Parathyroid adenoma (tissue), 2 donors: ENCODE measurements around the gene PRKAR2B.

ENCODE experiments used
- H2AFZ ChIP-seq: fragments of 300-600 bp; sonication (generic); one replicate; pipeline ENCODE4 v1.7.0; 2017; ENCODE audit warnings: antibody characterized with exemption, mild to moderate bottlenecking
- H3K27ac ChIP-seq: fragments of 300-600 bp; sonication (generic); one replicate; pipeline ENCODE4 v1.7.0; 2017
- H3K27me3 ChIP-seq: fragments of 300-600 bp; sonication (generic); one replicate; pipeline ENCODE4 v1.7.0; 2017; ENCODE audit warnings: low read length; ENCODE audit not compliant: control insufficient read depth, insufficient read depth
- H3K36me3 ChIP-seq: fragments of 300-600 bp; sonication (generic); one replicate; pipeline ENCODE4 v1.7.0; 2017; ENCODE audit warnings: low read length; ENCODE audit not compliant: control insufficient read depth, insufficient read depth
- H3K4me1 ChIP-seq: fragments of 300-600 bp; sonication (generic); one replicate; pipeline ENCODE4 v1.7.0; 2017; ENCODE audit warnings: control low read depth
- H3K4me2 ChIP-seq: fragments of 300-600 bp; sonication (generic); one replicate; pipeline ENCODE4 v1.7.0; 2017; ENCODE audit warnings: low read length
- H3K4me3 ChIP-seq: fragments of 300-600 bp; sonication (generic); one replicate; pipeline ENCODE4 v1.7.0; 2017; ENCODE audit warnings: low read depth, low read length
- H3K79me2 ChIP-seq: fragments of 300-600 bp; sonication (generic); one replicate; pipeline ENCODE4 v1.7.0; 2017; ENCODE audit warnings: control low read depth
- H3K9ac ChIP-seq: fragments of 300-600 bp; sonication (generic); one replicate; pipeline ENCODE4 v1.7.0; 2017; ENCODE audit warnings: mild to moderate bottlenecking
- H3K9me3 ChIP-seq: fragments of 300-600 bp; sonication (generic); one replicate; pipeline ENCODE4 v1.7.0; 2017; ENCODE audit warnings: low read length; ENCODE audit not compliant: control insufficient read depth
- TF ChIP-seq, protein P1 (sequence below): fragments of 300-600 bp; sonication (generic); IDR thresholded peaks from one replicate; pipeline ENCODE4 v1.7.0; 2017; ENCODE audit warnings: antibody characterized with exemption, mild to moderate bottlenecking
- donor health status: primary hyperparathyroidism.

The PRKAR2B gene

DNA sequence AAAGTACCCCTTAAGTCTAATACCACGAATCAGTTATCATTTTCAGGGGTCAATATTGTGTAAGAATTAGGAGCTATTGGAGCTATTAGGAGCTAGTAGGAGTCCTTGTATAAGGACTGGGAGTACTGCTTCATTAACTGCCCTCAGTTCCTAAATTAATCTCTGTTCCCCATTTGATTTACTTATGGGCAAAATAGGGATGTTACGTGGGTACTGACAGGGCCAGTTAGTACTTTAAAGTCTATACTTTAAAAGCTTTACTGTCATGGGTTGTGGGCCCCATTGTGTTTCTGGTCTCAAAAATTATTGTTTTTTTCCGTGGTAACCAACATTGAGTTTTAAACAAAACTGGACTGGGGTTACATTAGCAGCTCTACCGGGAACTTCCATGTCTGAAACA, 60.3 kb downstream of the PRKAR2B start:
- Histone ChIP-seq H3K4me2 (no peak overlapping the region), H3K9ac (no peak overlapping the region), H3K36me3 (no peaks in the 10 kb centered on the region), H3K27me3 (no peaks in the 10 kb centered on the region), H3K4me3 (no peak overlapping the region), H3K27ac (no peak overlapping the region), H3K4me1 (no peaks in the 10 kb centered on the region), H2AFZ (no peak overlapping the region), H3K79me2 (peaks cover 13% of the 10 kb centered on the region), H3K9me3 (no peaks in the 10 kb centered on the region)
- TF ChIP-seq, protein P1, sequence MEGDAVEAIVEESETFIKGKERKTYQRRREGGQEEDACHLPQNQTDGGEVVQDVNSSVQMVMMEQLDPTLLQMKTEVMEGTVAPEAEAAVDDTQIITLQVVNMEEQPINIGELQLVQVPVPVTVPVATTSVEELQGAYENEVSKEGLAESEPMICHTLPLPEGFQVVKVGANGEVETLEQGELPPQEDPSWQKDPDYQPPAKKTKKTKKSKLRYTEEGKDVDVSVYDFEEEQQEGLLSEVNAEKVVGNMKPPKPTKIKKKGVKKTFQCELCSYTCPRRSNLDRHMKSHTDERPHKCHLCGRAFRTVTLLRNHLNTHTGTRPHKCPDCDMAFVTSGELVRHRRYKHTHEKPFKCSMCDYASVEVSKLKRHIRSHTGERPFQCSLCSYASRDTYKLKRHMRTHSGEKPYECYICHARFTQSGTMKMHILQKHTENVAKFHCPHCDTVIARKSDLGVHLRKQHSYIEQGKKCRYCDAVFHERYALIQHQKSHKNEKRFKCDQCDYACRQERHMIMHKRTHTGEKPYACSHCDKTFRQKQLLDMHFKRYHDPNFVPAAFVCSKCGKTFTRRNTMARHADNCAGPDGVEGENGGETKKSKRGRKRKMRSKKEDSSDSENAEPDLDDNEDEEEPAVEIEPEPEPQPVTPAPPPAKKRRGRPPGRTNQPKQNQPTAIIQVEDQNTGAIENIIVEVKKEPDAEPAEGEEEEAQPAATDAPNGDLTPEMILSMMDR: no peak

DNA sequence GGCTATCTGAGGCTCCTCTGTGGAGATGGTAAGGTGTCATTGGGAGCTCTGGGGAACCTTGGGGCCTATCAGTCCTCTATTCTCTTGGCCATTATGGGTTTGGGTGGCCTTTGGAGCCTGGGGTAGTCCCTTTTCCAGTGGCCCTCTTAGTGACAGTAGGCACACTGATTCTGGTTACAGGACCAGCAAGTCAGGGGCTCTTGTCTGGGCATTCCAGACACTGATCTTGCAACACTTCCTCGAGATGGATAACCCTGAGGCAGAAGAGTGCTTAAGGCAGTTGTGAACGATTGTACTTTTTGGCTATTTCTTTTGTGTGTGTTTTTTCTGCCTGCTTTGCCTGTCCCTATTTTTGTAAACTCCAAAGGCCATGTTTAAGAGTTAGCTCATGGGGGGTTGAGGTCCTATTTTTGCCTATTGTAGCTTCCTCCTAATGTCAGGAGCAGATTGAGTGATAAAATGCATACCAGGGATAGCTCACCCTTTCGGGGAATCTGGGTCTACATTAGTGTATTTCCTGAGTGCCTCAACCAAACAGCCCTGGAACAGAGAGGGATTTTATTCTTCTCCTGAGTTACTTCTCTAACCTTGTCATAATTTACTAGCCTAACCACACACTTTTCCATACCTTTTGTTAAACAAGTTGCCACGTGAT, 61.2 kb downstream of the PRKAR2B start:
- Histone ChIP-seq H3K27me3 (no peaks in the 10 kb centered on the region), H3K4me2 (no peak overlapping the region), H3K4me3 (no peak overlapping the region), H3K79me2 (peaks cover 9% of the 10 kb centered on the region), H3K9me3 (no peaks in the 10 kb centered on the region), H3K9ac (no peak overlapping the region), H3K27ac (no peak overlapping the region), H2AFZ (no peak overlapping the region), H3K4me1 (no peaks in the 10 kb centered on the region), H3K36me3 (no peaks in the 10 kb centered on the region)
- TF ChIP-seq, protein P1: no peak

DNA sequence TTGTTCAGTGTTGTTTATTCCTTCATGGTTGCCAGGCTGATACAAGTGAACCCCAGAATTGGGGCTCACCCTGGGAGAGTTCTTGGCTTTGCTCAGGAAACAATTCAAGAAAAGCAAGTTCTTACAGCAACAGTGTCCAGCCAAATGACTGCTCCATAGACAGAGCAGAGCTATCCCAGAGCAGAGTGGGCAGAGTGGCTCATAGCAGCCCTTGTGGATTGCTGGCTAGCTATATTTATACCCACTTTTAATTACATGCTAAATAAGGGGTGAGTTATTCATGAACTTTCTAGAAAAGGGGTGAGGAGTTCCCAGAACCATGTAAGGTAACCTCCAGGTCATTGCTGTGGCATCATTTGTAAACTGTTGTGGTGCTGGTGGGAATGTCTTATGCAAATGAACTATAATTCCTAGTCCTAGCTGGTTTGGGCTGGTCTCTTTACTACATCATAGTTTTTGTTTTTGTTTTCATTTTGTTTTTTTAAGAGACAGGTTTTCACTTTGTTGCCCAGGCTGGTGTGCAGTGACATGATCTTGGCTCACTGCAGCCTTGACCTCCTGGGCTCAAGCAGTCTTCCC, 64.4 kb downstream of the PRKAR2B start:
- H3K36me3 ChIP-seq: no peaks in the 10 kb centered on the region
- H3K4me3 ChIP-seq: no peak overlapping the region
- no peaks in the 10 kb centered on the region for H3K27me3 ChIP-seq
- H3K79me2 ChIP-seq: peaks cover 3% of the 10 kb centered on the region
- no peak overlapping the region for H3K4me2 ChIP-seq
- no peak overlapping the region for H3K9ac ChIP-seq
- H2AFZ ChIP-seq: no peak overlapping the region
- TF ChIP-seq, protein P1: no peak
- no peak overlapping the region for H3K27ac ChIP-seq
- H3K9me3 ChIP-seq: no peaks in the 10 kb centered on the region
- H3K4me1 ChIP-seq: no peaks in the 10 kb centered on the region

DNA sequence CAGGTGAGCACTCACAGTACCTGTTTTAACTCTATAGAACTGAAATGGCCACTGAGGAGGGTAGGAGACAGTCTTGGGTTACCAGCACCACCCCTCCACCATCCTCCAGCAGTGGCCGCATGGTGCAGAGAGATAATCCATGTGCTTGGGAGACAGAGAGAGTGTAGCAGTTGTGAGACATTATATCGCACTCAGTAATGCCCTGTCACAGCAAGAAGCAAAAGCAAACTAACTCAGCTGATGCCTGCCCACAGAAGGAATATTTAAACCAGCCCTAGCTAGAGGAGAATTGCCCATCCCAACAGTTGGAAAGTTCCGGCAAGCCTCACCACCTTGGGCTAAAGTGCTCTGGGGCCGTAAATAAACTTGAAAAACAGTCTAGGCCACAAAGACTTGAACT, 65.5 kb downstream of the PRKAR2B start:
- Histone ChIP-seq H2AFZ (no peak overlapping the region), H3K36me3 (no peaks in the 10 kb centered on the region), H3K27ac (no peak overlapping the region), H3K27me3 (no peaks in the 10 kb centered on the region), H3K4me3 (no peak overlapping the region), H3K79me2 (peaks cover 3% of the 10 kb centered on the region), H3K9ac (no peak overlapping the region), H3K9me3 (no peaks in the 10 kb centered on the region), H3K4me1 (no peaks in the 10 kb centered on the region), H3K4me2 (no peak overlapping the region)
- TF ChIP-seq, protein P1: no peak

DNA sequence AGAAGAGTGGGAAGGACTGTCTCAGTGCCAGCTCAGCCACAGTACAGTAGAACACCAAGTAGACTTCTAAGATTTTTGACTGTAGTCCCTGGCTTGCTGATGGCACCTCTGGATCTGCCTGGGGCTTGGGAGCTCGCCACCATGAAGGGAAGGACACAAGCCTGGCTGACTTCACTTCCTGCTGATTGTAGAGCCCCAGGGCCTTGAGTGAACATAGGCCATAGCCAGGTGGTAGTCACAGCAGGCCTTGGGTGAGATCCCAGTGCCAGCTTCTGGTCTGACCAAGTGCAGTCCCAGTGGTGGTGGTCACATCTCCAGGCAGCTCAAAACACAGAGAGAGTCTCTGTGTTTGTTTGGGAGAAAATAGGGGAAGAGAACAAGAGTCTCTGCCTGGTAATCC, 66.7 kb downstream of the PRKAR2B start:
- no peak overlapping the region for H3K27ac ChIP-seq
- H3K4me2 ChIP-seq: no peak overlapping the region
- H3K9me3 ChIP-seq: no peaks in the 10 kb centered on the region
- no peak overlapping the region for H3K9ac ChIP-seq
- no peak overlapping the region for H3K4me3 ChIP-seq
- H2AFZ ChIP-seq: no peak overlapping the region
- no peaks in the 10 kb centered on the region for H3K36me3 ChIP-seq
- peaks cover 3% of the 10 kb centered on the region for H3K79me2 ChIP-seq
- no peaks in the 10 kb centered on the region for H3K27me3 ChIP-seq
- H3K4me1 ChIP-seq: peaks cover 4% of the 10 kb centered on the region
- TF ChIP-seq, protein P1: no peak
